Measurements from ENCODE around the gene PRKCA.

The PRKCA gene

DNA sequence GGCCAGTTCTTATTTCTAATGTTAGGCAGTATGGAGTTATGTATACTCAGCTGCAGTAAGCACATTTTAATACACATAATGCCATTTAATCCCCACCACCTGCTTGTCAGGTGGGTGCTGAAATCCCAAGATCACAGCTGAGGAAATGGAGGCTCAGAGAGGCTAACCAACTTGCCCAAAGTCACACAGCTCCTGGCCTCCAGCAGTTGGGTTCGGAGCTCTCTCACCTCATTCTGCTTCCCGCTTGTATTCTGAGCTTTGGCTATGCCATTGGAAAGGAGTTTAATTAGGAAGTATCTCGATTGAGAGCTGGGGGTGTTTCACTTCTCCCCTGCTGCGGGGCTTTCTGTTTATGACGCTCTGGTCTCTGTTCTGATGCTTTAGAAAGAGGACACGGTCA lies 459.9 kb downstream of the PRKCA start:
- no peaks in the 10 kb centered on the region for H3K36me3 ChIP-seq (replicated peaks)
- in situ Hi-C loops (cut with HindIII; ENCODE audit: low pct_ligation_motif_present, low sequenced_read_pairs) = no loop called here
- no peak for TF ChIP-seq CTCF (IDR thresholded peaks at IDR 0.05; ENCODE audit: low read depth, low read length, missing control alignments)
- no peak overlapping the region for H3K27ac ChIP-seq
- no peak for DNase-seq
- H3K4me3 ChIP-seq (ENCODE audit: low read depth, low read length) = no peak overlapping the region
- H3K27me3 ChIP-seq (replicated peaks) = no peaks in the 10 kb centered on the region

DNA sequence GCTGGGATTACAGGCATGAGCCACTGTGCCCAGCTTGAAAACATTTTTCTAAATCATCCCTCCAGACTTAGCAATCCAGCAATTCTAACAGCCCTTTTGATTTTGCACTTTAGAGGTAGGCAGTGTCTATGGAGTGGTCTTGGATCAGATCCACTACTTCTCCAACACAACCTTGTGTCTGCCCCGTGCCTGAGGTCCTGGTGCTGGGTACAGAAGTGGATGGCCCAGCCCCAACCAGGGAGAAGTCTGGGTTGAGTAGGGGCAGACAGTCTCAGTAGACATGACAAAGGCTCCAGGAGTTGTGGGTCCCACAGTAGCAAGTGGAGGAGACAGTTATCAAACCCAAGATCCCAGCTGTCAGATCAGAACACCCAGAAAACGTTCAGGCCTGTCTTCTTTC lies 460.6 kb downstream of the PRKCA start:
- H3K36me3 ChIP-seq (replicated peaks) = no peaks in the 10 kb centered on the region
- no peak for TF ChIP-seq CTCF (IDR thresholded peaks at IDR 0.05; ENCODE audit: low read depth, low read length, missing control alignments)
- H3K27me3 ChIP-seq (replicated peaks) = no peaks in the 10 kb centered on the region
- H3K27ac ChIP-seq = no peak overlapping the region
- no peak for DNase-seq
- no peak overlapping the region for H3K4me3 ChIP-seq (ENCODE audit: low read depth, low read length)
- in situ Hi-C loops (cut with HindIII; ENCODE audit: low pct_ligation_motif_present, low sequenced_read_pairs) = no loop called here

DNA sequence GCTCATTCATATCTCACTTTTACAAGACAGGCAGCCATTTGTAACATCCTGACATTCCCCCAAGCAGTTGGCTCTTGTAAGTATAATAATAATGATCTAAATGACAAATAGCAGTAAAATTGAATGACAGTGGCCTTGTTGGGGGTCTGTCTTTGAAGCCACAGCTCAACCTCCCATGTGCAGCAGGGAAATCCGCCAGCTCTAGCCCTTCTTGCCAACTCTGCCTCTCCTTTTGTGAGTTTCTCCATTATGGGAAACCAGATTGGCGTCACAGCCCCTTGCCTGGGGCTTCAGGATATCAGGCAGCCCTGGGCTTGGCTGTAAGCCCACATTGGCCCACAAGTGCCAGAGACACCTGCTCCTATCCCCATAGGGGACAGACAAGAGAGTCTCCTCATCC lies 462.1 kb downstream of the PRKCA start:
- no peak for TF ChIP-seq CTCF (IDR thresholded peaks at IDR 0.05; ENCODE audit: low read depth, low read length, missing control alignments)
- no peaks in the 10 kb centered on the region for H3K27me3 ChIP-seq (replicated peaks)
- H3K36me3 ChIP-seq (replicated peaks) = no peaks in the 10 kb centered on the region
- H3K4me3 ChIP-seq (ENCODE audit: low read depth, low read length) = no peak overlapping the region
- in situ Hi-C loops (cut with HindIII; ENCODE audit: low pct_ligation_motif_present, low sequenced_read_pairs) = no loop called here
- no peak overlapping the region for H3K27ac ChIP-seq
- DNase-seq = no peak

DNA sequence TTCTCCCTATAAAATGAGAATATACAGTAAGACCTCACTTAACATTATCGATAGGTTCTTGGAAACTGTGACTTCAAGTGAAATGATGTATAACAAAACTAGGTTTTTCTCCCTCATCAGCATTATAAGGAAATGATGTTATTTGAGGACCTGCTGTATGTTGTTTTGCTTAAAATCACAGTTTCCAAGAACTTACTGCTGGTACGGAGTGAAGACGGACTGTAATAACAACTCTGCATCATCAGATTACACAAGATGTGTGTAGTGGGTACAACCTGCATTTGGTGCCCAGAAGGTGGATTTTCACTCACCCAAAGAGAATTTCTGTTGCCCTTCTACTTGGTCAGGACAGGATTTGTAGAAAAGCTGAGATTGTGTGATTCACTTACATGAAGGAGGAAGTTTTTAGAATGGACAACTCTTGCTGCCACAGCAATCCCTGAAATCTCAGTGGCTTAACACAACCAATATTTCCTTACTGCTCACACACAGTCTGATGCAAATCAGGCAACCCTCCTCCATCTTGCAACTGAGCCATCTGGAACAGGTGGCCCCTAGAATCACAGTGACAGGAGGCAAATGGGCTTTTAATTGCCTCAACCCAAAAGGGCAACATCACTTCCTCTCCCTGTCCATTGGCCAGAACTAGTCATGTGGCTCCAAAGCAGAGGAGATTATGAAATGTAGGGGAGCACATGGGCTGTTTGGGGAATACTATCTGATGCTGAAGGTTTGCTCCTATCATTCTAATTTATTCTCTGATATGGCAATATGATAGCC lies 464.9 kb downstream of the PRKCA start:
- H3K27me3 ChIP-seq (replicated peaks) = no peaks in the 10 kb centered on the region
- no peak for TF ChIP-seq CTCF (IDR thresholded peaks at IDR 0.05; ENCODE audit: low read depth, low read length, missing control alignments)
- DNase-seq = no peak
- no peak overlapping the region for H3K4me3 ChIP-seq (ENCODE audit: low read depth, low read length)
- H3K27ac ChIP-seq = no peak overlapping the region
- no peaks in the 10 kb centered on the region for H3K36me3 ChIP-seq (replicated peaks)
- in situ Hi-C loops (cut with HindIII; ENCODE audit: low pct_ligation_motif_present, low sequenced_read_pairs) = no loop called here

DNA sequence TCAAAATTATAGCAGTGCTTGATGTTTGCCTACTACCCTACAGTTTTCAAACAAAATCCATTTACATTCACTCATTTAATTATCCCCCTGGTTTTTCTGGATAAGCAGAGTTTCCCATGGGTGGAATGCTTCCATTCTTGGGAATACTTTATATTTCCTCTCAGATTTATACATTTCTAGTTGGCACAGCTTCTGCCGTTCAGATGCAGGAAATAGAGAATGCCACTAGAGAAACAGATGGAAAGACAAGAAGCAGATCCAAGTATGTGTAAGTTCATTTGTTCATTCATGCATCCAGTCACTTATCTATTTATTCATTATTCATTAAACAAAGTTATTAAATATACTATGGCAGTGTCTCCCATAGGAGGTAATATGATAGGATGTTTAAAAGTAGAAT lies 467.5 kb downstream of the PRKCA start:
- no peak for TF ChIP-seq CTCF (IDR thresholded peaks at IDR 0.05; ENCODE audit: low read depth, low read length, missing control alignments)
- Histone ChIP-seq H3K36me3 (replicated peaks) (peaks cover 5% of the 10 kb centered on the region), H3K27ac (no peak overlapping the region), H3K4me3 (ENCODE audit: low read depth, low read length) (no peak overlapping the region), H3K27me3 (replicated peaks) (no peaks in the 10 kb centered on the region)
- no peak for DNase-seq
- in situ Hi-C loops (cut with HindIII; ENCODE audit: low pct_ligation_motif_present, low sequenced_read_pairs) = no loop called here

Measured in brain microvascular endothelial cell (primary cell).